AG04450 (cell line): ENCODE data around the gene MLLT10. TPM values are rescaled to one million over a fixed set of nuclear protein-coding genes. Genes with fewer than 3 reads are reported as not detected.

Experiments
- CTCF ChIA-PET: fragments of 300-600, 350-600 bp; formaldehyde crosslinking; extraction: SDS; loops from one replicate; lab custom pipeline; 2022; ENCODE audit warnings: antibody characterized with exemption, inconsistent platforms; lab: Charles Lee
- POLR2A ChIA-PET: fragments of 350-600 bp; formaldehyde crosslinking; extraction: SDS; loops from one replicate; lab custom pipeline; 2021; ENCODE audit warnings: antibody characterized with exemption, inconsistent platforms; lab: Yijun Ruan, JAX
- DNase-seq: peaks from one replicate; pipeline ENCODE4 v3.0.0-alpha.2; 2011; ENCODE audit warnings: low read depth, low spot score
- H3K27ac ChIP-seq: one replicate; pipeline ENCODE4 v1.5.1; 2012; ENCODE audit warnings: low read depth, low read length, control low read depth
- H3K27me3 ChIP-seq: one replicate; pipeline ENCODE4 v1.6.0; 2012; ENCODE audit warnings: low read length; ENCODE audit not compliant: control insufficient read depth, insufficient read depth
- H3K4me3 ChIP-seq: 2 replicates; pipeline ENCODE4 v1.5.1; 2011; ENCODE audit warnings: mild to moderate bottlenecking, low read depth, low read length, control low read depth
- H3K9me3 ChIP-seq: 2 replicates; pipeline ENCODE4 v1.5.1; 2012; ENCODE audit warnings: low read length; ENCODE audit not compliant: control insufficient read depth, insufficient read depth
- polyA minus RNA-seq: library from RNA; depleted of rRNA, polyadenylated mRNA; stranded (reverse); fragments of >200 nt; gene quantifications from 2 replicates; pipeline ENCODE4 v1.2.3, GENCODE V29; 2011; rRNA and poly(A)+ RNA removed
- polyA plus RNA-seq: library from polyadenylated mRNA; depleted of rRNA; stranded (reverse); fragments of >200 nt; gene quantifications from 2 replicates; pipeline ENCODE4 v1.2.3, GENCODE V29; 2011; rRNA removed
- TF ChIP-seq, protein P1 (sequence below): IDR thresholded peaks from 2 replicates; pipeline ENCODE4 v1.5.1; 2011; ENCODE audit warnings: low read depth, low read length, control low read depth, inconsistent platforms

Gene MLLT10
- polyA plus RNA-seq, result 35.3 and 41.0 TPM in 2 replicates
- 60.7 and 83.6 TPM in 2 replicates for polyA minus RNA-seq

GRCh38 chr10:21533467-21534279 is at the start of gene MLLT10:
TSS of gene MLLT10 (plus strand) at chr10:21534232. CDS start at chr10:21534645, 413 bp downstream.
- CTCF ChIA-PET, result interaction anchor here (0.7 to 1.4 kb wide), 2 partner anchors 18 to 19 kb away, joined by 3 to 4 read pairs; no protein-coding TSS in a partner anchor
- Histone ChIP-seq H3K4me3 (peak within 1 kb of the TSS; percentile 78), H3K27me3 (no peaks in the 10 kb centered on the region), H3K27ac (peak within 1 kb of the TSS; percentile 73), H3K9me3 (no peaks in the 10 kb centered on the region; the same call in 1 of the 2 replicates)
- peak; percentile 88 for DNase-seq
- TF ChIP-seq, protein P1, sequence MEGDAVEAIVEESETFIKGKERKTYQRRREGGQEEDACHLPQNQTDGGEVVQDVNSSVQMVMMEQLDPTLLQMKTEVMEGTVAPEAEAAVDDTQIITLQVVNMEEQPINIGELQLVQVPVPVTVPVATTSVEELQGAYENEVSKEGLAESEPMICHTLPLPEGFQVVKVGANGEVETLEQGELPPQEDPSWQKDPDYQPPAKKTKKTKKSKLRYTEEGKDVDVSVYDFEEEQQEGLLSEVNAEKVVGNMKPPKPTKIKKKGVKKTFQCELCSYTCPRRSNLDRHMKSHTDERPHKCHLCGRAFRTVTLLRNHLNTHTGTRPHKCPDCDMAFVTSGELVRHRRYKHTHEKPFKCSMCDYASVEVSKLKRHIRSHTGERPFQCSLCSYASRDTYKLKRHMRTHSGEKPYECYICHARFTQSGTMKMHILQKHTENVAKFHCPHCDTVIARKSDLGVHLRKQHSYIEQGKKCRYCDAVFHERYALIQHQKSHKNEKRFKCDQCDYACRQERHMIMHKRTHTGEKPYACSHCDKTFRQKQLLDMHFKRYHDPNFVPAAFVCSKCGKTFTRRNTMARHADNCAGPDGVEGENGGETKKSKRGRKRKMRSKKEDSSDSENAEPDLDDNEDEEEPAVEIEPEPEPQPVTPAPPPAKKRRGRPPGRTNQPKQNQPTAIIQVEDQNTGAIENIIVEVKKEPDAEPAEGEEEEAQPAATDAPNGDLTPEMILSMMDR, result peak; percentile 43
- POLR2A ChIA-PET, result interaction anchor here (0.7 kb wide), 1 partner anchor 179 kb away, joined by 4 read pairs; no protein-coding TSS in a partner anchor

DNA sequence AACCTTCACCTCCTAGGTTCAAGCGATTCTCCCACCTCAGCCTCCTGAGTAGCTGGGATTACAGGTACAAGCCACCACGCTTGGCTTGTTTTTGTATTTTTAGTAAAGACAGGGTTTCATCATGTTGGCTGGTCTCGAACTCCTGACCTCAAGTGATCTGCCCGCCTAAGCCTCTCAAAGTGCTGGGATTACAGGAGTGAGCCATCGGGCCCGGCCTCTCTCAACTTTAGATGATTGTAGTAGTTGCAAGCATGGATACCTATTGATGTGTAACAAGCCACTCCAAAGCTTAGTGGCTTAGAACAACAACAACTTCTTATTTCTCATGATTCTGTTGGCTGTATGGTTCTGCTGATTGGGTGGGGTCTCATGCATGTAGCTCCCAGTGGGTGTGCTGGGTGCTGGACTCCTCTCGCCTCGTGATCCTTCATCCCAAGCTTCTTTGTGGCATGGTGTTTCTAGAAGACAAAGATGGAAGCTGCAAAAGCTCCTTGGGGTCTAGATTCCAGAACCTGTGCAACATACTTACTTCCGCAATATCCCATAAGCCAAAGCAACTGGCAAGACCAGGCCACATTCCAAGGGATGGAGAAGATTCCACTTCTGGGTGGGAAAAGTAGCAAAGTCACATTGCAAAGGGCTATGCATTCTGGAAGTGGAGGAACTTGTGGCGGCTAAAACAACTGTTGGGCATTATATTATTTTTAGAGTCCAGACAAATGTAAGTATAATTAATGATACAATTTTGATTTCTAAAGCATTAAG is 46.4 kb upstream of the MLLT10 start:
- ChIA-PET POLR2A (no interaction called here), CTCF (interaction anchor here (3.1 kb wide), 1 partner anchor 209 kb away, joined by 28 read pairs; no protein-coding TSS in a partner anchor)
- no peaks in the 10 kb centered on the region for H3K9me3 ChIP-seq
- TF ChIP-seq, protein P1, result no peak
- no peak overlapping the region for H3K4me3 ChIP-seq
- no peak overlapping the region for H3K27ac ChIP-seq
- no peaks in the 10 kb centered on the region for H3K27me3 ChIP-seq
- no peak for DNase-seq

GRCh38 chr10:21488246-21488956 is 45.6 kb upstream of the MLLT10 start:
- TF ChIP-seq, protein P1, result no peak
- DNase-seq, result no peak
- CTCF ChIA-PET, result interaction anchor here (0.5 to 3.1 kb wide), 3 partner anchors 185 to 522 kb away, joined by 3 to 28 read pairs (median 4); no protein-coding TSS in a partner anchor

GRCh38 chr10:21488957-21489446 is 45.0 kb upstream of the MLLT10 start:
- POLR2A ChIA-PET, result interaction anchor here (0.7 kb wide), 1 partner anchor 224 kb away, joined by 3 read pairs; no protein-coding TSS in a partner anchor
- Histone ChIP-seq H3K27me3 (no peaks in the 10 kb centered on the region), H3K27ac (no peak overlapping the region), H3K4me3 (no peak overlapping the region), H3K9me3 (no peaks in the 10 kb centered on the region)
- TF ChIP-seq, protein P1, result no peak
- DNase-seq, result no peak
- CTCF ChIA-PET, result interaction anchor here (0.5 to 3.1 kb wide), 4 partner anchors 185 to 521 kb away, joined by 3 to 28 read pairs (median 4); no protein-coding TSS in a partner anchor

More at GRCh38 chr10:21488246-21488956, 45.6 kb upstream of the MLLT10 start:
- Histone ChIP-seq H3K27me3 (no peaks in the 10 kb centered on the region), H3K4me3 (no peak overlapping the region), H3K9me3 (no peaks in the 10 kb centered on the region), H3K27ac (no peak overlapping the region)
- POLR2A ChIA-PET, result interaction anchor here (0.7 kb wide), 1 partner anchor 224 kb away, joined by 3 read pairs; no protein-coding TSS in a partner anchor
